Middle frontal gyrus (tissue), 1 donor: ENCODE measurements around the gene HSF4.

Experiments
- DNase-seq: peaks from one replicate; pipeline ENCODE4 v3.0.0-alpha.2; 2015; ENCODE audit warnings: low spot score; ENCODE audit errors: extremely low spot score

The HSF4 gene

DNA sequence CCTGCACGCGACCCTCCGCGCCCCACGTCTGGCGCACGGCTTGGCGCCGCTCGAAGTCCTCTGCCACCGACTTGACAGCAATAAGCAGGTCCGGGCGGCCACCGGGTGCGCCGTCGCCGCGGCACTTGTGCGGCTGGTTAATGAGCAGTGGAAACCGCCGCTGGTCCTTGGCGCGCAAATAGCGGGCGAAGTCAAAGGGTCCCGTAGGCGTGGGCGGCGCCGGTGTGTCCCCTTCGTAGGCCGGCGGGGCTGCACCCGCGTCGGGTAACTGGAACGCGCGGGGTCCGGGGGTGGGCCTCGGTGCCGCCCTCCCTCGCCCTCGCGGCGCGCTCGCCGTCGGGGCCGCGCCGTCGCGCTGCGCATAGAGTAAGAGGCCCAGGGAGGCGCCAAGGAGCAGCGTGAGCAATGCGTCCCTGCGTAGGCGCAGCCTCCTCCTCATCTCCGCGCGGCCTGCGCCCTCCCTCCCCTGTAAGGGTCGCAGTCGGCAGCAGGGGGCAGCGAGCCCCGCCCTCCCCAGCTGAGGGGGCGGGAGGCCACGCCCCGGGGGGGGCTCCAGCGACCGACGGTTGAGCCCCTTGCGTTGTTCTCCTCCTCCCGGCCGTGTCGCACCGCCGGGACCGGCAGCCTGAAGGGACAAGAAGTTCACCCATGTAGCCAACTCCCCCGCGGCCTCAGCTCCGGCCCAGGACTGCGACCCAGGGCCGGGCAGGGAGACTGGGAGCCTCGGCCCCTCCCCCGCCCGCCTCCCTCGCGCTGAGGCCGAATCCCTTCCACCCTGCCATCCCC, 14.3 kb upstream of the HSF4 start:
- DNase-seq: no peak

DNA sequence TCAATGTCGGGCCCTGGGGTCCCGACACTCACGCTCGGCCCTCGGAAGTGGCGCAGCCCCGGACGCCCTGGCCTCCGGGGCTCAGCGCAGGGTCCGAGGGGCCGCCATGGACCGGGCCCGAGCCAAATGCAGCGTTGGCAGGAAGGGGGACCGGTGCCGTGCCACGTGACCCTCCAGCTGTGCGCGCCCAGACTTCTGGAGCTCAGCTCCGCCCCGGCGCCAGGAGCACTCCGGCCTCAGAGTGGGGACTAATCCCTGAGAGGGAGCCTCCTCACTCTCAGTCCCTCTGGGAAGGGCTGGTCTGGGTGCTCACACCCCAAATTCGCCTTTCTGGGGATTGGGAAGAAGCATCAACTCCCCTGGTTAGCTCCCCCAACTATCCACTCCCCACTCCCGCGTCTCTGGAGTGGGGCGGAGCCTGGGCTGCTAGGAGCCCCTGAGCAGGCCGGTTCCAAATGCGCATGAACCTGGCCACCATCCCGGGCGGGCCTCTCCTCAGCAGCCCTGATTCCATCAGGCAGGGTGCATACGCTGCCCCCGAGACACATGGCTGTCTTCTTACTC, 13.6 kb upstream of the HSF4 start, which contains the start of gene B3GNT9:
Gene B3GNT9 (minus strand): TSS at position 166 of the 564 bp plus-strand sequence. CDS start 513 bp downstream, outside the sequence.
- no peak for DNase-seq

DNA sequence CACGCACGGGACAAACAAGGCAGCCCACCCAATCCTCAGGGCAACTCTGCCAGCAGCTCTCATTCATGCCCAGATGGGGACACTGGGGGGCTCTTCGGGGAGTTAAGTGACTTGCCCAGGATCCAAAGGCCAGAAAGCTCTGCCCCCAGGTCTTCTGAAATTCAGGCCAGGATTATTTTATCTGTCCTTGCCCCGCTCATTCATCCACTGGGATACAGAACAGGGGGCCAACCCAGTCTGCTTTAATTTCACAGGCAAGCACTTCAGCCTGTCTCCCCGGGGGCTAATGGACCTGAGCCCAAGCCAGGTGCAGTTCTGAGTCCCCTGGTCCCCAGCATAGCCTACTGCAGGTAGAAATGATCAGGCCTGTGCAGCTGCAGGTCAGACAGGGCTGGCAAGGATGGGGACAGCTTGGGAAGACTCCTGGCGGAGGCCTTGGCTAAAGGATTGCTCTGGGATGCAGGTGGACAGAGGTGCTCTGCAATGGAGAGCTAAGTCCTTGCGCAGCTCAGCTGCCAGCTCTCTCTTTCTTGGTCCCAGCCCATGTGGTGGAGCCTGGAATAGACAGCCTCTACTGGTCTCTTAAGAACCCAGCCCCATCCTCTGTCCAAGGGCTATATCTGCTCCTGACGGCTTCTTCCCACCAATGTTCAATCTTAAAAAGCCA, 13.0 kb upstream of the HSF4 start:
- DNase-seq: no peak

DNA sequence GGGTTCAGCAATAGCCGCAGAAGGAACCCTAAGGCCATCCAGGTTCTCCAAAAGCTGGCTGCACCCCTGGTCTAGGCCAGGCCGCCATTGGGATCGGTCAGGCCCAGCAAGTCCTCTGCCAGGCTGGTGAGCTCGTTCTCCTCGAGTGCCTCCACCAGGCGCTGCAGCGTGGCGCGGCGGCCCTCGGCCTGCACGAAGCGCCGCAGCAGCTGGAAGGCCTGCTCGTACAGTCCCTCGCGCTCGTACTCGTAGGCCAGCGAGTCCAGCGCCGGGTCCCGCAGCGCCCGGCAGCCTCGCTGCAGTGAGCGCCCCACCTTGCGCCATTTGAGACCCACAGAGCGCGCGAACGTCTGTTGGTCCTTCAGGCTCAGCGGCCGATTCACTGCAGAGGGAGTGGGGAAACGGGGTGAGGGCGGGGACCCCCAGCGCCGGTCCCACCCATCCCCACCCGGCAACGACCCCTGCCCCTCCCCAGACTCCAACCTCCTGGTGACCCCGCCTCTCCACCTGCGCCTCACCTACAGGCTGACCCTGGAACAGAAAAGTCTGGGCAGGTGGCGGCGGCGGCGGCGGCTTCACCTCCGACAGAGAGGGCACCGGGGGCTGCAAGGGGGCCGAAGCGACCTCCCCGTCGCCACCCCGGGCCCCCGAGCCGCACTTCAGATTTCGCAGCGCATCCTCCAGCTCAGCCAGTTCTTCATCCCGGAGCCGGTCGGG, 9.8 kb upstream of the HSF4 start:
- no peak for DNase-seq

DNA sequence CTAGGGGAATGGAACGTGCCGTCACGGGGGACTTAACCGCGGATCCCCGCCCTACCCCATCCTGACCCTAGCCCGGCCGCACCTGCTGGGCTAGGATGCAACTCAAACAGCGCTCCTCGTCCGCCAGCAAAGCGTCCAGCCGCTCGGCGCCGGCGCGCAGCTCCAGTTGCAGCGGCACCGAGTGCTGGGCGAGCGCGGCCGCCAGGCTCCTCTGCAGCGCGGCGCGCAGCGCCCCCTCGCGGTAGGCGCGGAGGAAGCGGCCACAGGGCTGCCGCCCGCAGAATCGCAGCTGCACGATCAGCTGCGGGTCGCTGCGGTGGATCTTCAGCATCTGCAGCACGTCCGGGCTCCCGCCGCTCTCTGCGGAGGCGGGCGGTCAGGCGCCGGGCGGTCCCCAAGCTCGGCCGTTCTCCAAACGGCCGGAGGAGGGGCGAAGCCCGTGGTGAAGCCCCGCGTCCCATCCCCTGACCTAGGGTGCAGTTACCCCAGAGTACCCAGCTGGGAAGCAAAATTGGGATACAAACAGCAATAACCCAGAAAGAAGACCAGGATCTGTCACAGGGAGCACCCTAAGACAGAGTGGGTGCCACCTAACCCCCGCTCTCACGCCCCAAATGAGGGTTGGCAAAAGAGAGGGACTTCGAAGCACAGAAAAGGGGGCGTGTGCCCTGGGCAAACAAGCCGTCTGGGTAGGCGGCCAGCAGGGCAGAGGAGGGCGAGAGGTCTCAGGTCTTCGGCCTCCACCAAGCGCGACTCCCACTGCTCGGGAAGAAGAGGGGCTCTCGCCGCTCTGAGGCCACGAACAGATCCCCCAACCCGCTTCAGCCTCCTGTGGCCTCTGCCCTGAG, 9.0 kb upstream of the HSF4 start:
- DNase-seq: peak; percentile 86

DNA sequence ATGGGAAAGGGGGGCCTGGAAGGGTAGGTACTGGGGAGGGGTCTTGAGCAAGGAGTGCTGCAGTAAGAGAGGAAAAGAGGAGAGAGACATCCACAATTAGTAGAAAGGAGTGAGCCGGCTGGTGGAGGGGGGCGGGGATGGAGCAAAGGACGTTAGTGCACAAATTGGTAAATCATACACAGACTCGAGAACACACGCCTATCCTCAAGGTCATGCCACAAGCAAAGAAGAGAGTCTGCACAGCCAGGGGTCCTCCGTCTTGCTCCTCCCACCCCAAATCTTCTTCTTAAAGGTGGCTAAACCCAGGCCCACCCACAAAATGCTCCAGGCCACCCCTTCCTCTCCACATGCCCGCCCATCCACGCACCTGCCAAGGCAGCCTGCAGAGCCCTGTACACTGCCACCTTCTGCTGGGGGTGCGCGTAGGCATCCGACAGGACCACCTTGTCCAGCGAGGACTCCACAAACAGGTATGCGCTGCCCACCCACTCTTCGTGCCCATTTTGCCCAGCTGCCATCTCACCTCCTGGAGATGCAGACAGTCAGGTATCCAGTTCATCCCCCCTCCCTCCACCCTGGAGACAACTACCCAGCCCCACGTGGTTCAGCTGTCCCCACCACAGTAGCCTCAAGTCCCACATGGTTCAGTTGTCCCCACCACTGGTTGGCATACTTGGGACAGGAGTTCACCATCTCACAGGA, 8.3 kb upstream of the HSF4 start:
- no peak for DNase-seq

DNA sequence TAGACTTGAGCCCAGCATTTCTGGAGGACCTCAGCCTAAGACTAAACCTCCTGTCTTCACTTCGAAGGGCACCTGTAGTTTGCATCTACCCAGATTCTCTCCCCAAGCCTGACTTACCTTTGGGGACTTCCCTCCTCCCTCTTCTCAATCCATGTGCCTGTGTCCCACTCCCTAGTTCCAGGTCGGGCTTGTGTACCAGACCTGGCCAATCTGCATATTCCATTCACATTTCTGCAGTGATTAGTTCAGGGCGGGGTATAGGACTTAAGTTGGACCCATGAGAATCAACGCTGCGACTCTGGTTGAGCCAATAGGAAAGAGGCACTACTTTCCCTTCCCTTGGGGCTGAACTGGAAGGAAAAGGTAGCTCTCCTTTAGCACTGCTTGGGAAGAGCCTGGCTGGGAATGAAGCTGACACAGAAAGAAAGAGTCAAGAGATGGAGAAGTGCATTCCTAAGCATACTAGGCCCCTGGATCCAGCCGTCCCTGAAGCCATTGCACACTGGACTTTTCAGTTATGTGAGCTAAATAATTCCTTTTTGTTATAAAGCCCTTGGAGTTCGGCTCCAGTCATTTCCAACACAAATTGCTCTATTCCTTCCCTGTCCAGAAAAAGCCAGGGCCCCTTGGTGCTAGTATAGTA, 7.3 kb upstream of the HSF4 start:
- DNase-seq: no peak

DNA sequence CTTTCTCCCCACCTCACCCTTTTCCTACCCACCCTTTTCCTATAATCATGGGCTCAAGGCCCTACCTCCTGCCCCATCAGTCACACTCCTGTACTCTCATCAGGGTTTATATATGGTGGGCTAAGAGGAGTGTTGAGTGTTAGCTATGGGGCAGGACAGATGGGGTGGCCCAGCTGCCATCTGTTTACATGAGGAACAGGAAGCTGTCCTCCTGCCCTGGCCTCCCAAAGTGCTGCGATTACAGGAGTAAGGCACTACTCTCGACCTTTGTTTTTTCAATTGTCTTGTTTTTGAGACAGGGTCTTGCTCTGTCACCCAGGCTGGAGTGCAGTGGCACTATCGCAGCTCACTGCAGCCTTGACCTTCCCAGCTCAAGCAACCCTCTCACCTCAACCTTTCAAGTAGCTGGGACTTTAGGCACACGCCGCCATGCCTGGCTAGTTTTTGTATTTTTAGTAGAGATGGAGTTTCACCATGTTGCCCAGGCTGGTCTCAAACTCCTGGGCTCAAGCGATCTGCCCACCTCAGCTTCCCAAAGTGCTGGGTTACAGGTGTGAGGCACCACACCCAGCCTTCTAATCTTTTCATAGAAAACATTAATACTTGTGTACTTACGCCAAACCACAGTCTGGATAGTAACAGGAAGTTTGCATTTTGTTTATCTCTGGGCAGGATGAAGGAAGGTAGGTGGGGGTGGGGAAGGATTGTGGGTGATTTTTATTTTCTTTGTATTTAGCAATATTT, 6.5 kb upstream of the HSF4 start:
- DNase-seq: no peak

DNA sequence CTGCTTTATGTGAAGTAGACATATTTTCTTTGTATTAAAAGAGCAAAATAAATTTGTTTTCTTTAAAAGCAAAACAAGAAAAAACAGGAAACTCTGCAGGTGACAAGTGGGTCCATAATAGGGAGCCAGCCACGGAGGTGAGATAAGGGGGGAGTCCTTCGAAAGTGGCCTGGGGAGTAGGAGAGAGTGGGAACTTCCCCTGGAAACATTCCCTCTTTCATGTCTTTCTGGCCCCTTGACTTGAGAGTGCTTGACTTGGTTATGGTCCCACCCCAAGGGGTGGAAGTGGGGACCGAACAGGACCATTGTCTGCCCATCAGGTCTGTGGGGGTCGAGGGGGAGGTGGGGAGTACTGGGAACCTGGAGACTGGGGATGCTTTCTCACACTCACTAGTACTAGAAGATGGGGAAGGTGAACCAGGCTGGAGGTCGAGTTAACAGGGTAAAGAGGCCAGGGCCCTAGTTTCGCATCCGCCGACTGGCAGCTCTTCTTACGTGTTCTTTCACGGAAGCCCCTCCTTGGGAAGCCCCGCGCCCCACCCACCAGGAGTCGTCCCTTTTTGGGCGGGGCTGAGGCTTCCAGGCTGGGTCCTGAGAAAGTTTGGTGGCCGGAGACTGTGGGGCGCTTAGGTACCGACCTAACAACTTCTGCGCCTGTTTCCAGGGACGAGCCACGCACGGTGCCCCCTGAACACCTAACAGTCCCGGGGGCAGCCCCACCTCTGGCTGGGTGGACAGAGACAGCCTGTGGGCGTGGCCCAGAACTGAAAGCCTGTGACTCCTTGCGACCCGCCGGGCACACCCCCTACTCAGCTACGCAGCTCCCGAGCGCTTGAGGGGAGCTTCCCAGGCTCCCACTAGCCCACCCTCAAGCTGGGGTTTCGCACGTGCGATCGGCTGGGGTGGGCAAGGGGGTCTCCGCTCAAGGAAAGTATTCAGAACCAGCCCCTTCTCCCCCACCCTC, 5.6 kb upstream of the HSF4 start:
- DNase-seq: no peak

DNA sequence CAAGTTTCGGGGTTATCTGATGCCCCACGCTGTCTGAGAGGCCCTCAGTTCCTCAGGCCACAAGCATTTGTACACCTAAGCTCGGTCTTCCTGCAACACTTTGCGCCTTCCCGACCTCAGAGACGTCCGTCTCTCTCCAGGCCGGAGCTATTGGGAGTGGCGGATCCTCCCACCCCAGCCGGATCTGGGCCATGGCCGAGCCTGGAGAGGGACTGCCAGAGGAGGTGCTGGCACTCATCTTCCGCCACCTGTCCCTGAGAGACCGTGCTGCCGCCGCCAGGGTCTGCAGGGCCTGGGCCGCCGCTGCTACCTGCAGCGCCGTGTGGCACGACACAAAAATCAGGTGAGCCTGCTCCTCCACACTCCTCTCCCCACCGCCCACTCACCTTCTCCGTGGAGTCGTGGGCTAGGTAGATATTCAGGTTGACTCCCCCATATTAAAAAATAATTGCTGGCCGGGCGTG, 2.9 kb upstream of the HSF4 start:
- DNase-seq: no peak

DNA sequence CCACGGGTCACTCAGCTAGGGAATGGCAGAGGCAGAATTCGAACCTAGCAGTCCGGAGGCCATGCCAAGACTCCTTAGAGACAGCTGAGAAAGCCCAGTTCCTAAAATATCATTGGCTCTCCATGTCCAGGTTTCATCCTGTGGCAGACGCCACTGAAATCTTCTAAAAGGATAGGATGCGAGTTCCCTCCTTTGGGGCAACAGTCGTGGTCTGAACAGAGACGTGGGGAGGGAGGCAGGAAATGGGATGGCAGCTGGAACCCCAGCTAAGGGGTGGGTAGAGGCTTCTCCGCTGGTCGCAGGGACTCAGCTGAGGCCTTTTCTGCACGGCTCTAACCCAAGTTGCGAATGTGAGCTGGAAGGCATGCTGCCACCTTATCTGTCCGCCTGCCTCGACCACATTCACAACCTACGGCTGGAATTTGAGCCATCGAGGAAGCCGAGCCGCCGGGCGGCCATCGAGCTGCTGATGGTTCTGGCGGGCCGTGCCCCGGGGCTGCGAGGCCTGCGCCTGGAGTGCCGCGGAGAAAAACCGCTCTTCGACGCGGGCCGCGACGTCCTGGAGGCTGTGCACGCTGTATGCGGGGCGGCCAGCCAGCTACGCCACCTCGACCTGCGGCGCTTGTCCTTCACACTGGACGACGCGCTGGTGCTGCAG, 1.9 kb upstream of the HSF4 start:
- DNase-seq: no peak

DNA sequence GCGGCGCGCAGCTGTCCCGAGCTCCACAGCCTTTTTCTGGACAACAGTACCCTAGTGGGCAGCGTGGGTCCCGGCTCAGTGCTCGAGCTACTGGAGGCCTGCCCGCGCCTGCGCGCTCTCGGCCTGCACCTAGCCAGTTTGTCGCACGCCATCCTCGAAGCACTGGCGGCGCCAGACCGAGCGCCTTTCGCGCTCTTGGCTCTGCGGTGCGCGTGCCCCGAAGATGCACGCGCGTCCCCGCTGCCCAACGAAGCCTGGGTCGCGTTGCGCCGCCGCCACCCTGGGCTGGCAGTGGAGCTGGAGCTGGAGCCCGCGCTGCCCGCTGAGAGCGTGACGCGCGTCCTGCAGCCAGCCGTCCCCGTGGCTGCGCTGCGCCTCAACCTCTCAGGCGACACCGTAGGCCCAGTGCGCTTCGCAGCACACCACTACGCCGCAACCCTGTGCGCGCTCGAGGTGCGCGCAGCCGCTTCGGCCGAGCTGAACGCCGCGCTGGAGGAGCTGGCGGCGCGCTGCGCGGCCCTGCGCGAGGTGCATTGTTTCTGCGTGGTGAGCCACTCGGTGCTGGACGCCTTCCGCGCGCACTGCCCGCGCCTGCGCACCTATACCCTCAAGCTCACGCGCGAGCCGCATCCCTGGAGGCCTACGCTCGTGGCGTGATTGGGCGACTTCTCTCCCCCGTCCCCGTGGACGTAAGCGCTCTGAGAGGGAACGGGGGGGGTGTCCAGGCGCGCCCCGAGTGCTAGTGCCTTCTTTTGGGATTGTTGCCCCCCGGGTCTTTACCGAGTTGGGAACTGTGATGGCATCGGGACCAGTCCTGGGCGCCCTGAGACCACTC, 1.2 kb upstream of the HSF4 start:
- peak; percentile 85 for DNase-seq

DNA sequence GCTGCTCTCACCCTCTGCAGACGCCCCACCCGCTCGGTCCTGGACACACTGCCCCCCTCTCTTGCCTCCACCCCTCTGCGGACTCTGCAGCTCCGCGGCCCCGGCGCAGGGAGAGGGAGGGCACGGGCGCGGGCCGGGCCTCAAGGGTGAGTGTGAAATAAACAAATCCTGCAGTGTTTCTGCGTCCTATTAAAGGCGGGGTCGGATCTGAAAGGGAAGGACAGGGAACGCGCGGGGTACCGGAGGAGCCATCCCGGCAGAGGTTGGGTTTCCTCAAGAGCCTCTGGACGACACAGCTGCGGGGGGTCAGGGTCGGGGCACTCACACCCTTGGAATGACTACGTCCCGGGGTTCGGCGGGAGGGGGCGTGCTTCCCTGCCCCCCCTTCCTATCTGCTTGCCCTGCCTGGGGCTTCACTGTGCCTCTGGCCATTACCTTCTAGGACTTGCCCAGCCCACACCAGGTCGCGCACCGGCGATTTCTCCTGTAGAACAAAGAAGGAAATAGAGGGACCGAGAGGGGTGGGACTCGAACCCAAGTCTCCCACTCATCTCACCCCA, 466 bp upstream of the HSF4 start:
- DNase-seq: no peak

DNA sequence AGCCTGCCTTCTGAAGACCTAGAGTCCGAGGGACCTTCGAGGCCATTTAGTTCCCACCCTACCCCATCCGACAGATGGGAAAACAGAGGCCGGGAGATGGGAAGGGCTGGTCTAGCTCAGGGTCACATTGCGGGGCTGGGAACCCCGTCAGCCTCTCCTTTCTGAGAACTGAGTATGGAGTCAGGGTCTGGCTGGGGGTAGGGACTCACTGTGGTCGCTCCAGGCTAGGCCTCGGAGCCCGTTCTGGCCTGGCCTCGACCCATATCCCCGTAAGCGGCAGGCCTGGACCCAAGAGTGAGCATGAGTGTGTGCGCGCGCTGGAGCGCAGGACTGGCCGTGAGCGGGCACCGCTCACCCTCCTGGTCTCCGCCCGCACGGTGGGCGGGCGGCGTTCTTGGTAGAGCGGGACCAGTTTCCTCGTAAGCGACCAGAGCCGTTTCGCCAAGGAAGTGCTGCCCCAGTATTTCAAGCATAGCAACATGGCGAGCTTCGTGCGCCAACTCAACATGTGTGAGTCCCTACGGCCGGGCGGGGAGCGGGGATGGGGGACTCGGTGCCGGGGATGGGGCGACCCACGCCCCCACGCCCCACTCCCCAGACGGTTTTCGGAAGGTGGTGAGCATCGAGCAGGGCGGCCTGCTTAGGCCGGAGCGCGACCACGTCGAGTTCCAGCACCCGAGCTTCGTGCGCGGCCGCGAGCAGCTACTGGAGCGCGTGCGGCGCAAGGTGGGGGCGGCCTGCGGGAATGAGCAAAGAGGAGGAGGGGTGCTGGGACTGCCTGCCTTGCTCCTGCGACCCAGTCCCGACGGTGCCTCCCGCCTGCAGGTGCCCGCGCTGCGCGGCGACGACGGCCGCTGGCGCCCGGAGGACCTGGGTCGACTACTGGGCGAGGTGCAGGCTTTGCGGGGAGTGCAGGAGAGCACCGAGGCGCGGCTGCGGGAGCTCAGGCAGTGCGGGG, 855 bp downstream of the HSF4 start:
- no peak for DNase-seq

DNA sequence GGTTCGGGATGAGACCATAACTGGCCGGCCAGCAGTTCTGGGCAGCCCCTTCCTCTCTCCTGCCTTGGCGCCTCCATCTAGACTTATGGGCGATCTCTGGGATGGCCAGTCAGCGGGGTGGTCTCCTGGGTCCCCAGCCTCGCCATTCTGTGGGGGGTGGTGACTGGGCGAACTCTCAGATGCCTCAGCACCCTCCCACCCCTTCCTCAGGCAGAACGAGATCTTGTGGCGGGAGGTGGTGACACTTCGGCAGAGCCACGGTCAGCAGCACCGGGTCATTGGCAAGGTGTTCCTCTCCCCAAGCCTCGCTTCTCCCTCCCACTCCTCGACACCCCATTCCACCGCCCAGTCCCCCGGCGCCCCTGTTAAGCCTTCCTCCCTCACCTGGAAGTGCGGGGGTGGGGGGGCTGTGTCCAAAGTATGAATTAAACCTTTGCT, 1.6 kb downstream of the HSF4 start:
- DNase-seq: no peak
